ENCODE results near the gene ABL1.

Gene ABL1

GRCh38 chr9:130810609-130811136, 24.4 kb upstream of the ABL1 start:
- H3K9me2 ChIP-seq (replicated peaks; ENCODE audit: control insufficient read depth, low read length) = no peaks in the 10 kb centered on the region
- no peaks in the 10 kb centered on the region for H4K20me1 ChIP-seq (ENCODE audit: control insufficient read depth, insufficient read depth, low read depth, low read length)
- peaks cover 7% of the 10 kb centered on the region; the same call in 1 of the 2 replicates for H3F3A ChIP-seq (ENCODE audit: control insufficient read depth, insufficient read depth)
- TF ChIP-seq, protein P1, sequence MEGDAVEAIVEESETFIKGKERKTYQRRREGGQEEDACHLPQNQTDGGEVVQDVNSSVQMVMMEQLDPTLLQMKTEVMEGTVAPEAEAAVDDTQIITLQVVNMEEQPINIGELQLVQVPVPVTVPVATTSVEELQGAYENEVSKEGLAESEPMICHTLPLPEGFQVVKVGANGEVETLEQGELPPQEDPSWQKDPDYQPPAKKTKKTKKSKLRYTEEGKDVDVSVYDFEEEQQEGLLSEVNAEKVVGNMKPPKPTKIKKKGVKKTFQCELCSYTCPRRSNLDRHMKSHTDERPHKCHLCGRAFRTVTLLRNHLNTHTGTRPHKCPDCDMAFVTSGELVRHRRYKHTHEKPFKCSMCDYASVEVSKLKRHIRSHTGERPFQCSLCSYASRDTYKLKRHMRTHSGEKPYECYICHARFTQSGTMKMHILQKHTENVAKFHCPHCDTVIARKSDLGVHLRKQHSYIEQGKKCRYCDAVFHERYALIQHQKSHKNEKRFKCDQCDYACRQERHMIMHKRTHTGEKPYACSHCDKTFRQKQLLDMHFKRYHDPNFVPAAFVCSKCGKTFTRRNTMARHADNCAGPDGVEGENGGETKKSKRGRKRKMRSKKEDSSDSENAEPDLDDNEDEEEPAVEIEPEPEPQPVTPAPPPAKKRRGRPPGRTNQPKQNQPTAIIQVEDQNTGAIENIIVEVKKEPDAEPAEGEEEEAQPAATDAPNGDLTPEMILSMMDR (IDR thresholded peaks at IDR 0.05; ENCODE audit: low read depth, low read length, poor library complexity, severe bottlenecking) = no peak
- no peak for TF ChIP-seq EZH2phosphoT487 (IDR thresholded peaks at IDR 0.05; ENCODE audit: borderline replicate concordance, low read length)
- no peak overlapping the region for H3K4me2 ChIP-seq (ENCODE audit: low read length)
- H3K27ac ChIP-seq (ENCODE audit: low read depth, low read length) = no peak overlapping the region
- peaks cover 11% of the 10 kb centered on the region for H3K4me1 ChIP-seq (ENCODE audit: control insufficient read depth, low read length)
- no peaks in the 10 kb centered on the region for H3K27me3 ChIP-seq (ENCODE audit: control insufficient read depth, low read length)
- peaks cover 3% of the 10 kb centered on the region; the same call in 1 of the 2 replicates for H3K79me2 ChIP-seq (ENCODE audit: control insufficient read depth, low read length)
- no peaks in the 10 kb centered on the region for H3K36me3 ChIP-seq (ENCODE audit: control insufficient read depth, low read length)
- no peaks in the 10 kb centered on the region for H3K9me3 ChIP-seq (ENCODE audit: control insufficient read depth, insufficient read depth, low read length)
- no peak overlapping the region for H3K4me3 ChIP-seq (ENCODE audit: low read length)

DNA sequence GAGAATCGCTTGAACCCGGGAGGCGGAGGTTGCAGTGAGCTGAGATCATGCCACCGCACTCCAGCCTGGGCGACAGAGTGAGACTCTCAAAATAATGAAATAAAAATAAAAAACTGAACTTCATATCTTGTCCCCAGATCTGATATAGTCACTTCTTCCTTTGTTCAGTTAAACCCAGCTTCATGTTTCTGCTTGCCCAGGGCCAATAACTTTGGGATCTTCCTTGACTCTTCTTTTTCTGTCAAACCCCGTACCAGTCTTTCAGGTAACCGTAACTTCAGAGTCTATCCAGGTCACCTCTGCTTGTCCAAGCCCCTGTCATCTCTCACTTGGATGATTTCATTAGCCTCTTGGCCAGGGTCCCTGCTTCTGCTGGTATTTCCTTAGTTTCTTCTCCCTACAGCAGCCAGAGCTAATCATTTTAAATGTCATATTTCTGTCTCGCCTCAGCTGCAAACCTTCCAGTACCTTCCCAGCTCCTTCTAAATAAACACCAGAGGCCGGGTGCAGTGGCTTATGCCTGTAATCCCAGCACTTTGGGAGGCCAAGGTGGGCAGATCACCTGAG, 19.7 kb upstream of the ABL1 start:
- Histone ChIP-seq H3K9me2 (replicated peaks; ENCODE audit: control insufficient read depth, low read length) (no peaks in the 10 kb centered on the region), H3K4me3 (ENCODE audit: low read length) (no peak overlapping the region), H3K27me3 (ENCODE audit: control insufficient read depth, low read length) (no peaks in the 10 kb centered on the region), H3K27ac (ENCODE audit: low read depth, low read length) (no peak overlapping the region), H3K79me2 (ENCODE audit: control insufficient read depth, low read length) (no peaks in the 10 kb centered on the region), H4K20me1 (ENCODE audit: control insufficient read depth, insufficient read depth, low read depth, low read length) (no peaks in the 10 kb centered on the region), H3K36me3 (ENCODE audit: control insufficient read depth, low read length) (no peaks in the 10 kb centered on the region), H3K4me2 (ENCODE audit: low read length) (no peak overlapping the region), H3K9me3 (ENCODE audit: control insufficient read depth, insufficient read depth, low read length) (no peaks in the 10 kb centered on the region), H3F3A (ENCODE audit: control insufficient read depth, insufficient read depth) (no peaks in the 10 kb centered on the region), H3K4me1 (ENCODE audit: control insufficient read depth, low read length) (no peaks in the 10 kb centered on the region)
- TF ChIP-seq, protein P1 (IDR thresholded peaks at IDR 0.05; ENCODE audit: low read depth, low read length, poor library complexity, severe bottlenecking) = no peak
- no peak for TF ChIP-seq EZH2phosphoT487 (IDR thresholded peaks at IDR 0.05; ENCODE audit: borderline replicate concordance, low read length)

DNA sequence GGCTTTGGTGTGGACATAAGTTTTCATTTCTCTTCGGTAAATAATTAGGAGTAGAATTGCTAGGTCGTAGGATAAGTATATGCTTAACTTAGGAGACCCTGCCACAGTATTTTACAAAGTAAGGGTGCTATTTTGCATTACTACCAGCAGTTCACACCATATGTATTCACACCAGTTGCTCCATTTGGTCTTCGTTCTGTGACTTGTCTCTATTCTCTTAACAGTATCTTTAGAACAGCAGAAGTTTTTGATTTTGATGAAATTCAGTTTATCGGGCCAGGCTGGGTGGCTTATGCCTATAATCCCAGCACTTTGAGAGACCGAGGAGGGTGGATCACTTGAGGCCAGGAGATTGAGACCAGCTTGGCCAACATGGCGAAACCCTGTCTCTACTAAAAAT, 17.1 kb upstream of the ABL1 start:
- Histone ChIP-seq H3K4me3 (ENCODE audit: low read length) (no peak overlapping the region), H4K20me1 (ENCODE audit: control insufficient read depth, insufficient read depth, low read depth, low read length) (no peaks in the 10 kb centered on the region), H3F3A (ENCODE audit: control insufficient read depth, insufficient read depth) (no peaks in the 10 kb centered on the region), H3K9me2 (replicated peaks; ENCODE audit: control insufficient read depth, low read length) (no peaks in the 10 kb centered on the region), H3K27me3 (ENCODE audit: control insufficient read depth, low read length) (no peaks in the 10 kb centered on the region), H3K36me3 (ENCODE audit: control insufficient read depth, low read length) (no peaks in the 10 kb centered on the region), H3K79me2 (ENCODE audit: control insufficient read depth, low read length) (no peaks in the 10 kb centered on the region), H3K4me1 (ENCODE audit: control insufficient read depth, low read length) (no peaks in the 10 kb centered on the region), H3K27ac (ENCODE audit: low read depth, low read length) (no peak overlapping the region), H3K9me3 (ENCODE audit: control insufficient read depth, insufficient read depth, low read length) (no peaks in the 10 kb centered on the region), H3K4me2 (ENCODE audit: low read length) (no peak overlapping the region)
- no peak for TF ChIP-seq EZH2phosphoT487 (IDR thresholded peaks at IDR 0.05; ENCODE audit: borderline replicate concordance, low read length)
- TF ChIP-seq, protein P1 (IDR thresholded peaks at IDR 0.05; ENCODE audit: low read depth, low read length, poor library complexity, severe bottlenecking) = no peak
